Liver (tissue), 3 donors: ENCODE results near the gene HSD17B12.

Experiments
- ATF3 ChIP-seq: IDR thresholded peaks from 2 replicates; pipeline ENCODE4 v1.6.1; 2016; ENCODE audit warnings: antibody characterized with exemption
- CTCF ChIP-seq: fragments of 150-350 bp; IDR thresholded peaks from 2 replicates; pipeline ENCODE4 v1.5.1; 2017; ENCODE audit warnings: improper control_type of control experiment, low read depth, low read length; ENCODE audit not compliant: missing input control
- EGR1 ChIP-seq, 2 donors: IDR thresholded peaks; 2 replicates each; pipeline ENCODE4 v1.6.1; 2016 to 2018; ENCODE audit warnings: antibody characterized with exemption in 2 of 2, low read depth in 2 of 2
- GABPA ChIP-seq, 2 donors: IDR thresholded peaks in 1 of 2; conservative IDR thresholded peaks in 1 of 2; 2 replicates each; pipeline ENCODE4 v1.6.1; 2016; ENCODE audit warnings: antibody characterized with exemption in 2 of 2, mild to moderate bottlenecking in 1 of 2, moderate library complexity in 1 of 2
- HNF4A ChIP-seq, 2 donors: conservative IDR thresholded peaks; 2 replicates each; pipeline ENCODE4 v1.6.1; 2016; ENCODE audit warnings: antibody characterized with exemption in 2 of 2, mild to moderate bottlenecking in 2 of 2
- JUND ChIP-seq, 2 donors: IDR thresholded peaks; 2 replicates each; pipeline ENCODE4 v1.6.1; 2016; ENCODE audit warnings: antibody characterized with exemption in 2 of 2
- MAX ChIP-seq: IDR thresholded peaks from 2 replicates; pipeline ENCODE4 v1.6.1; 2016; ENCODE audit warnings: antibody characterized with exemption
- RAD21 ChIP-seq, 2 donors: IDR thresholded peaks; 2 replicates each; pipeline ENCODE4 v1.6.1; 2016; ENCODE audit warnings: antibody characterized with exemption in 2 of 2, mild to moderate bottlenecking in 2 of 2
- REST ChIP-seq: IDR thresholded peaks from 2 replicates; pipeline ENCODE4 v1.6.1; 2016; ENCODE audit warnings: antibody characterized with exemption, mild to moderate bottlenecking
- RXRA ChIP-seq, 2 donors: IDR thresholded peaks; 2 replicates each; pipeline ENCODE4 v1.6.1; 2017 to 2018; ENCODE audit warnings: antibody characterized with exemption in 2 of 2, mild to moderate bottlenecking in 1 of 2
- SP1 ChIP-seq: IDR thresholded peaks from 2 replicates; pipeline ENCODE4 v1.6.1; 2018; ENCODE audit warnings: antibody characterized with exemption, mild to moderate bottlenecking
- TAF1 ChIP-seq: conservative IDR thresholded peaks from 2 replicates; pipeline ENCODE4 v1.6.1; 2016; ENCODE audit warnings: antibody characterized with exemption, mild to moderate bottlenecking
- donor health status: healthy.
- donor health status: healthy.

- TF ChIP-seq REST (no peak), CTCF (no peak), HNF4A (conservative IDR thresholded peaks at IDR 0.05) (no peak), RXRA (IDR thresholded peaks at IDR 0.05) (no peak), GABPA (IDR thresholded peaks at IDR 0.05 in 1 of 2, conservative IDR thresholded peaks at IDR 0.05 in 1 of 2) (no peak), SP1 (no peak), RAD21 (IDR thresholded peaks at IDR 0.05) (no peak), TAF1 (no peak), MAX (no peak), EGR1 (IDR thresholded peaks at IDR 0.05; ENCODE audit: low read depth in 2 of 2) (no peak), ATF3 (no peak), JUND (IDR thresholded peaks at IDR 0.05) (no peak)
Observed at GRCh38 chr11:43737201-43737590, 56.7 kb downstream of the HSD17B12 start.
